ENCODE data around the gene CASP7. TPM values are rescaled to one million over a fixed set of nuclear protein-coding genes. Genes with fewer than 3 reads are reported as not detected.

CASP7 gene
- total RNA-seq, 1 experiment from 2014 or later = 4.7 TPM

GRCh38 chr10:113712024-113712423 lies 32.3 kb downstream of the CASP7 start (continued):
- TF ChIP-seq CREB1 (CRISPR knock-in tag; IDR thresholded peaks at IDR 0.05) (no peak), ZNF532 (CRISPR knock-in tag; IDR thresholded peaks at IDR 0.05; ENCODE audit: borderline replicate concordance) (no peak), OVOL2 (CRISPR knock-in tag; IDR thresholded peaks at IDR 0.05; ENCODE audit: borderline replicate concordance) (no peak)
- TF ChIP-seq, protein P1, sequence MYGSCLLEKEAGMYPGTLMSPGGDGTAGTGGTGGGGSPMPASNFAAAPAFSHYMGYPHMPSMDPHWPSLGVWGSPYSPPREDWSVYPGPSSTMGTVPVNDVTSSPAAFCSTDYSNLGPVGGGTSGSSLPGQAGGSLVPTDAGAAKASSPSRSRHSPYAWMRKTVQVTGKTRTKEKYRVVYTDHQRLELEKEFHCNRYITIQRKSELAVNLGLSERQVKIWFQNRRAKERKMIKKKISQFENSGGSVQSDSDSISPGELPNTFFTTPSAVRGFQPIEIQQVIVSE (CRISPR knock-in tag; IDR thresholded peaks at IDR 0.05; ENCODE audit: borderline replicate concordance) = no peak

GRCh38 chr10:113712755-113713639 lies 33.3 kb downstream of the CASP7 start:
- Mint-ChIP-seq H3K4me3 (peak overlapping the region; percentile 44), H3K36me3 (peaks cover 2% of the 10 kb centered on the region), H3K27ac (no peak overlapping the region), H3K4me1 (peaks cover 57% of the 10 kb centered on the region), H3K9me3 (no peaks in the 10 kb centered on the region; the same call in 1 of the 2 replicates), H3K27me3 (ENCODE audit: low read depth) (peaks cover 10% of the 10 kb centered on the region)
- CTCF ChIA-PET = interaction anchor here (0.9 to 1.0 kb wide), 2 partner anchors 34 to 86 kb away, joined by 3 to 6 read pairs; no protein-coding TSS in a partner anchor
- DNase-seq (ENCODE audit: low spot score) = peak; percentile 20
- TF ChIP-seq GRHL2 (CRISPR knock-in tag; IDR thresholded peaks at IDR 0.05; ENCODE audit: insufficient replicate concordance, severe bottlenecking) = no peak
- no peak for TF ChIP-seq ZSCAN18 (CRISPR knock-in tag; IDR thresholded peaks at IDR 0.05)
- TF ChIP-seq, protein P2, sequence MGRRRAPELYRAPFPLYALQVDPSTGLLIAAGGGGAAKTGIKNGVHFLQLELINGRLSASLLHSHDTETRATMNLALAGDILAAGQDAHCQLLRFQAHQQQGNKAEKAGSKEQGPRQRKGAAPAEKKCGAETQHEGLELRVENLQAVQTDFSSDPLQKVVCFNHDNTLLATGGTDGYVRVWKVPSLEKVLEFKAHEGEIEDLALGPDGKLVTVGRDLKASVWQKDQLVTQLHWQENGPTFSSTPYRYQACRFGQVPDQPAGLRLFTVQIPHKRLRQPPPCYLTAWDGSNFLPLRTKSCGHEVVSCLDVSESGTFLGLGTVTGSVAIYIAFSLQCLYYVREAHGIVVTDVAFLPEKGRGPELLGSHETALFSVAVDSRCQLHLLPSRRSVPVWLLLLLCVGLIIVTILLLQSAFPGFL (CRISPR knock-in tag; IDR thresholded peaks at IDR 0.05; ENCODE audit: borderline replicate concordance) = no peak
- TF ChIP-seq GTF2I (CRISPR knock-in tag; conservative IDR thresholded peaks at IDR 0.05) = 0 out of 2 replicates have a peak, but pooled peaks have one; percentile 31
- TF ChIP-seq ZNF263 (CRISPR knock-in tag; IDR thresholded peaks at IDR 0.05; ENCODE audit: low read depth) = no peak
- TF ChIP-seq, protein P3, sequence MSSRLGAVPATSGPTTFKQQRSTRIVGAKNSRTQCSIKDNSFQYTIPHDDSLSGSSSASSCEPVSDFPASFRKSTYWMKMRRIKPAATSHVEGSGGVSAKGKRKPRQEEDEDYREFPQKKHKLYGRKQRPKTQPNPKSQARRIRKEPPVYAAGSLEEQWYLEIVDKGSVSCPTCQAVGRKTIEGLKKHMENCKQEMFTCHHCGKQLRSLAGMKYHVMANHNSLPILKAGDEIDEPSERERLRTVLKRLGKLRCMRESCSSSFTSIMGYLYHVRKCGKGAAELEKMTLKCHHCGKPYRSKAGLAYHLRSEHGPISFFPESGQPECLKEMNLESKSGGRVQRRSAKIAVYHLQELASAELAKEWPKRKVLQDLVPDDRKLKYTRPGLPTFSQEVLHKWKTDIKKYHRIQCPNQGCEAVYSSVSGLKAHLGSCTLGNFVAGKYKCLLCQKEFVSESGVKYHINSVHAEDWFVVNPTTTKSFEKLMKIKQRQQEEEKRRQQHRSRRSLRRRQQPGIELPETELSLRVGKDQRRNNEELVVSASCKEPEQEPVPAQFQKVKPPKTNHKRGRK (CRISPR knock-in tag; IDR thresholded peaks at IDR 0.05; ENCODE audit: borderline replicate concordance) = no peak
- POLR2A ChIA-PET = interaction anchor here (0.6 to 1.2 kb wide), 3 partner anchors 20 to 698 kb away, joined by 3 to 4 read pairs (median 3); no protein-coding TSS in a partner anchor
- ATAC-seq = peak; percentile 93

GRCh38 chr10:113713640-113713982 lies 33.9 kb downstream of the CASP7 start:
- Mint-ChIP-seq H3K4me1 (peaks cover 51% of the 10 kb centered on the region), H3K27ac (no peak overlapping the region), H3K36me3 (peaks cover 2% of the 10 kb centered on the region), H3K27me3 (ENCODE audit: low read depth) (peaks cover 10% of the 10 kb centered on the region), H3K9me3 (no peaks in the 10 kb centered on the region; the same call in 1 of the 2 replicates), H3K4me3 (no peak overlapping the region)
- ATAC-seq (no peak), DNase-seq (ENCODE audit: low spot score) (no peak)
- ChIA-PET POLR2A (interaction anchor here (1.2 kb wide), 1 partner anchor 19 kb away, joined by 3 read pairs; no protein-coding TSS in a partner anchor), CTCF (interaction anchor here (1.0 kb wide), 1 partner anchor 21 kb away, joined by 4 read pairs; no protein-coding TSS in a partner anchor)
- TF ChIP-seq PRRX2 (CRISPR knock-in tag; IDR thresholded peaks at IDR 0.05) = no peak
- TF ChIP-seq, protein P3 (CRISPR knock-in tag; IDR thresholded peaks at IDR 0.05; ENCODE audit: borderline replicate concordance) = no peak
- no peak for TF ChIP-seq E2F1 (CRISPR knock-in tag; IDR thresholded peaks at IDR 0.05)
- no peak for TF ChIP-seq FOXJ3 (CRISPR knock-in tag; IDR thresholded peaks at IDR 0.05; ENCODE audit: borderline replicate concordance)
- no peak for TF ChIP-seq ZNF219 (CRISPR knock-in tag; IDR thresholded peaks at IDR 0.05; ENCODE audit: borderline replicate concordance)
- TF ChIP-seq SMAD3 (CRISPR knock-in tag; IDR thresholded peaks at IDR 0.05; ENCODE audit: borderline replicate concordance) = no peak
- TF ChIP-seq USF2 (CRISPR knock-in tag; IDR thresholded peaks at IDR 0.05) = no peak
- TF ChIP-seq CREM (CRISPR knock-in tag; IDR thresholded peaks at IDR 0.05) = no peak
